ENCODE results near the gene HLA-A.

DNA sequence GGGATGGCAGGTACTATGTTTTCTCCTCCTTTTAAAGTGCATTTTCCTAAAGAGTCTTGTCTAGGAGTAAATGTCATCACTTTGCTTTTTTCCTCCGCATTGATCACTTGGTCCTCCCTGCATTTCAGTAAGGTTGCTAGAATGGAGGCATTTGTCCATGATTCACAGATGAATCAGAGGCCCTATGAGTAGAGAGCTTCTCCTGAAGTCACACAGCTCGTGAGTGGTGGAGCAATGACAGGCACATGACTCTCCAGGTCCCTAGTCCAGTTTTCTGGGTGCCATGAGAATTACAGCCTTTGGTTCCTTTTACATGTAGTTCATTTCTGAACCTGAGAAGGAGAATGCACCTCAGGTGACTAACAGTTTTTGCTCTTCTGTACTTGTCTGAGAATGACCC, 50.5 kb downstream of the HLA-A start:
- no peak for TF ChIP-seq TARDBP (IDR thresholded peaks at IDR 0.05)
- TF ChIP-seq SP1 (IDR thresholded peaks at IDR 0.05) = no peak
- TF ChIP-seq FOXA1 (IDR thresholded peaks at IDR 0.05) = no peak
- TF ChIP-seq ZNF384 (IDR thresholded peaks at IDR 0.05) = no peak
- no peak for TF ChIP-seq FOXM1 (IDR thresholded peaks at IDR 0.05; ENCODE audit: borderline replicate concordance)
- TF ChIP-seq SUZ12 (IDR thresholded peaks at IDR 0.05) = no peak
- TF ChIP-seq FOXK2 (IDR thresholded peaks at IDR 0.05) = no peak
- TF ChIP-seq L3MBTL2 (conservative IDR thresholded peaks at IDR 0.05) = no peak
- no peak for TF ChIP-seq ELF4 (IDR thresholded peaks at IDR 0.05)
- no peak for TF ChIP-seq NFRKB (IDR thresholded peaks at IDR 0.05)
